Head of caudate nucleus (tissue), 42 donors: Measurements from ENCODE around the gene POU3F4.

ENCODE experiments used
- DNase-seq, 42 donors: peaks; one replicate each; pipeline versions ENCODE4 v3.0.0 to v3.0.0-alpha.2; 2020 to 2021; ENCODE audit warnings: mixed read lengths in 7 of 42
- intact Hi-C: fragments of 100-400 bp; cut with DNase I; formaldehyde crosslinking; loops from one replicate; pipeline ENCODE4 v1.15.0; 2022

POU3F4 gene

GRCh38 chrX:83508006-83508405, at the start of gene POU3F4:
TSS of gene POU3F4 (plus strand) at chrX:83508290. CDS start at chrX:83508325, 35 bp downstream.
- intact Hi-C loops, result no loop called here
- peak; percentile 59 to 93 (median 81) for DNase-seq

GRCh38 chrX:83469551-83469950, 38.5 kb upstream of the POU3F4 start:
- peak in 26 of 42 donors; percentile 3 to 45 (median 18) for DNase-seq
- intact Hi-C loops, result no loop called here

- no peak for DNase-seq
- intact Hi-C loops, result no loop called here
Measured at GRCh38 chrX:83495898-83496297, 12.2 kb upstream of the POU3F4 start.

- intact Hi-C loops, result no loop called here
Measured at GRCh38 chrX:83501003-83501402, 7.1 kb upstream of the POU3F4 start.

GRCh38 chrX:83501530-83501929, 6.6 kb upstream of the POU3F4 start:
- intact Hi-C loops, result no loop called here
- peak in 12 of 42 donors; percentile 3 to 59 (median 35) for DNase-seq

More at GRCh38 chrX:83501003-83501402, 7.1 kb upstream of the POU3F4 start:
- no peak for DNase-seq

GRCh38 chrX:83504721-83505479, 3.2 kb upstream of the POU3F4 start:
- DNase-seq, result peak in 1 of 42 donors; percentile 11

GRCh38 chrX:83508526-83509253, 600 bp downstream of the POU3F4 start:
- intact Hi-C loops, result no loop called here
- DNase-seq, result peak in 19 of 42 donors; percentile 2 to 56 (median 40)

More at GRCh38 chrX:83504721-83505479, 3.2 kb upstream of the POU3F4 start:
- intact Hi-C loops, result no loop called here

- DNase-seq, result peak in 4 of 42 donors; percentile 3 to 34 (median 17)
- intact Hi-C loops, result no loop called here
Measured at GRCh38 chrX:83509254-83509801, 1.2 kb downstream of the POU3F4 start.

- DNase-seq, result peak in 5 of 42 donors; percentile 15 to 43 (median 34)
Measured at GRCh38 chrX:83510510-83511062, 2.5 kb downstream of the POU3F4 start.

GRCh38 chrX:83511208-83511607, 3.1 kb downstream of the POU3F4 start:
- intact Hi-C loops, result no loop called here
- DNase-seq, result peak in 12 of 42 donors; percentile 2 to 46 (median 29)

More at GRCh38 chrX:83510510-83511062, 2.5 kb downstream of the POU3F4 start:
- intact Hi-C loops, result no loop called here

- DNase-seq, result peak in 16 of 42 donors; percentile 9 to 63 (median 28)
- intact Hi-C loops, result no loop called here
Measured at GRCh38 chrX:83512111-83512510, 4.0 kb downstream of the POU3F4 start.

GRCh38 chrX:83516597-83516996, 8.5 kb downstream of the POU3F4 start:
- no peak for DNase-seq
- intact Hi-C loops, result no loop called here

- intact Hi-C loops, result no loop called here
- no peak for DNase-seq
Measured at GRCh38 chrX:83521905-83522304, 13.8 kb downstream of the POU3F4 start.

GRCh38 chrX:83529950-83530349, 21.9 kb downstream of the POU3F4 start:
- no peak for DNase-seq
- intact Hi-C loops, result no loop called here

- intact Hi-C loops, result no loop called here
- no peak for DNase-seq
Measured at GRCh38 chrX:83535417-83536196, 27.5 kb downstream of the POU3F4 start.
